ENCODE results near the gene DNAL4.

Gene DNAL4

DNA sequence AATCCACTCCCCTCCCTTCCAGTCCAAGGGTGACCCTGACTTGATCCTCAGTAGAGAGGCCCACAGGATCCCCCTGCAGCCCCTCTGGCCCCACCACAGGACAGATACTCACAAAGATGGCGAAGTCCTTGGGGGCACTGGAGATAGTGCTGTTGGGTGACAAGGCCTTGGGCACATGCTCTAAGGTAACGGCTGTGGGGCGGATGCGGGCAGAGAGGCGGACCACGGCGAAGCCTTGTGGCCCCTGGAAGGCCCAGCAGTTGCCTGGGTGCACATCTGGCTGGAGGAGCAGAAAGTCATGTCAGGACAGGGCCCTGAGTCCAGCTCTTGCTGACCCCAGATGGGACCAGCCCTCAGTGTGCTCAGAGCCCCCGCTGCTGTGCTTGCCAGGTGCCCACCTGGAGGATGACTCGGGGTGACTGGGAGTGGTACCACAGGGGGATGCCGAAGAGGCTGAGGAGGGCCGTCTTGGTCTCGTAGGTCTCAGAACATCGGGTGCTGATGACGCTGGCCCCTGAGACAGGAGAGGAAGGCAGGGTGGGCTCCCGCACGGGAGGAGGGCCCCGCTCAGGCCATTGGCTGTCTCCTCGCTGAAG is 55.4 kb downstream of the DNAL4 start:
- Histone ChIP-seq H3K4me3 (ENCODE audit: low read length) (no peak overlapping the region), H2AFZ (ENCODE audit: low read depth, low read length) (no peak overlapping the region), H3K79me2 (ENCODE audit: low read length) (no peaks in the 10 kb centered on the region), H4K20me1 (ENCODE audit: insufficient read depth, low read length) (peaks cover 10% of the 10 kb centered on the region; the same call in 1 of the 2 replicates), H3K4me2 (ENCODE audit: low read length) (no peak overlapping the region), H3K4me1 (ENCODE audit: low read length) (no peaks in the 10 kb centered on the region), H3K27me3 (ENCODE audit: low read depth, low read length) (no peaks in the 10 kb centered on the region), H3K36me3 (replicated peaks; ENCODE audit: low read depth, low read length) (peaks cover 91% of the 10 kb centered on the region), H3K9me3 (ENCODE audit: insufficient read depth, low read length) (no peaks in the 10 kb centered on the region), H3K27ac (ENCODE audit: low read length) (no peak overlapping the region), H3K9ac (ENCODE audit: low read length) (no peak overlapping the region)
- TF ChIP-seq, protein P1, sequence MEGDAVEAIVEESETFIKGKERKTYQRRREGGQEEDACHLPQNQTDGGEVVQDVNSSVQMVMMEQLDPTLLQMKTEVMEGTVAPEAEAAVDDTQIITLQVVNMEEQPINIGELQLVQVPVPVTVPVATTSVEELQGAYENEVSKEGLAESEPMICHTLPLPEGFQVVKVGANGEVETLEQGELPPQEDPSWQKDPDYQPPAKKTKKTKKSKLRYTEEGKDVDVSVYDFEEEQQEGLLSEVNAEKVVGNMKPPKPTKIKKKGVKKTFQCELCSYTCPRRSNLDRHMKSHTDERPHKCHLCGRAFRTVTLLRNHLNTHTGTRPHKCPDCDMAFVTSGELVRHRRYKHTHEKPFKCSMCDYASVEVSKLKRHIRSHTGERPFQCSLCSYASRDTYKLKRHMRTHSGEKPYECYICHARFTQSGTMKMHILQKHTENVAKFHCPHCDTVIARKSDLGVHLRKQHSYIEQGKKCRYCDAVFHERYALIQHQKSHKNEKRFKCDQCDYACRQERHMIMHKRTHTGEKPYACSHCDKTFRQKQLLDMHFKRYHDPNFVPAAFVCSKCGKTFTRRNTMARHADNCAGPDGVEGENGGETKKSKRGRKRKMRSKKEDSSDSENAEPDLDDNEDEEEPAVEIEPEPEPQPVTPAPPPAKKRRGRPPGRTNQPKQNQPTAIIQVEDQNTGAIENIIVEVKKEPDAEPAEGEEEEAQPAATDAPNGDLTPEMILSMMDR (IDR thresholded peaks at IDR 0.05; ENCODE audit: low read depth, low read length): no peak
- TF ChIP-seq EZH2phosphoT487 (IDR thresholded peaks at IDR 0.05; ENCODE audit: low read depth): no peak

DNA sequence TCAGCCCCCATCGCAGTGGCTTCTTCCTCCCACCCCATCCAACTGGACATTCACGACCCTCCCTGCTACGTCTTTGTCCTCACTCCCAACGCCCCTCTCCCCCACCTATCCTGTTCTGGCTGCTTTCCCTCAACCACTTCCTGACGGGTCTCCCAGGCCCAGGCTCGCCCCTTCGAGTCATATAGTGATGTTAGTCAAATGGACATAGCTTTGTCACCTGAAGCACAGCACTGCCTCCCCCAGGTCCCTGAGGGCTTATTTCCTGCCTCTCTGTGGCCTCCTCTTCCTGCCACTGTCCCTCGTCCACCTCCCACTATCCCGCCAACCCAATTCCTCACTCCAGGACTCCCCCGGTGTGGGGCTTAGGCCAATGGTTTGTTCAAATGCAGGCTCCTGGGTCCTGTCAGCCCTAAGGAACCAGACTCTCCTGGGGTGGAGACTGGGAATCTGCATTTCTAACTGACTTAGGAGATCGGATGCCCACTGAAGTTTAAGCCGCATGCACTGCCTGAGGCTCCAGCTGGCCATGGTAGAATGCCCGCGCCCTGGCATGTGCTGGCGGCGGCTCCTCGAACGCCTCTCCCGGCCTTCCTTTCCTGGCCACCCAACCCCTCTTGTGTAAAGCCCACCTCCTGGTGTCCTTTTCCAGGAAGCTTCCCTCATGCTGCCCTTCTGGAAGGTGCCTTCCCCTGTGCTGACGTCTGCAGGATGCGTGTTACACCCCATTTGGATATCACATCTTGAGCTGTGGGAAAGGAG is 56.5 kb downstream of the DNAL4 start:
- H3K4me2 ChIP-seq (ENCODE audit: low read length): no peak overlapping the region
- TF ChIP-seq, protein P1 (IDR thresholded peaks at IDR 0.05; ENCODE audit: low read depth, low read length): no peak
- no peak for TF ChIP-seq EZH2phosphoT487 (IDR thresholded peaks at IDR 0.05; ENCODE audit: low read depth)
- no peaks in the 10 kb centered on the region for H3K79me2 ChIP-seq (ENCODE audit: low read length)
- no peaks in the 10 kb centered on the region for H3K27me3 ChIP-seq (ENCODE audit: low read depth, low read length)
- H3K4me3 ChIP-seq (ENCODE audit: low read length): no peak overlapping the region
- no peaks in the 10 kb centered on the region for H3K4me1 ChIP-seq (ENCODE audit: low read length)
- no peaks in the 10 kb centered on the region for H3K9me3 ChIP-seq (ENCODE audit: insufficient read depth, low read length)
- peaks cover 10% of the 10 kb centered on the region; the same call in 1 of the 2 replicates for H4K20me1 ChIP-seq (ENCODE audit: insufficient read depth, low read length)
- H3K27ac ChIP-seq (ENCODE audit: low read length): no peak overlapping the region
- no peak overlapping the region for H3K9ac ChIP-seq (ENCODE audit: low read length)
- H3K36me3 ChIP-seq (replicated peaks; ENCODE audit: low read depth, low read length): peaks cover 91% of the 10 kb centered on the region
- H2AFZ ChIP-seq (ENCODE audit: low read depth, low read length): no peak overlapping the region

DNA sequence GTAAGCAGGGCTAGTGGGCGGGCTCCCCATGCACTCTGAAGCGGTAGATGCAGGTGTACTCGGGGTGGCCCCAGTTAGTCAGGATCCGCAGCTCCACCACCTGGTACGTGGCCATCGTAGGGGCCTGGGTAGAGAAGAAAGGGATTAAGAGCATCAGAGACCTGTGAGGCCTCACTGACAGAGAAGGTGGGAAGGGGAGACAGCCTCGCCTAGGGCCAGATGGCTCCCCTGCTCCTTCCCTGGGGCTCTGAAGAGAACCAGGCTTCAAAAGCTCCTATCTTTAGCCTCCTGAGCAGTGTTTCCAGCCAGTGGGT is 57.7 kb downstream of the DNAL4 start:
- Histone ChIP-seq H3K4me2 (ENCODE audit: low read length) (no peak overlapping the region), H4K20me1 (ENCODE audit: insufficient read depth, low read length) (peaks cover 10% of the 10 kb centered on the region; the same call in 1 of the 2 replicates), H2AFZ (ENCODE audit: low read depth, low read length) (no peak overlapping the region), H3K79me2 (ENCODE audit: low read length) (no peaks in the 10 kb centered on the region), H3K9ac (ENCODE audit: low read length) (no peak overlapping the region), H3K27ac (ENCODE audit: low read length) (no peak overlapping the region), H3K9me3 (ENCODE audit: insufficient read depth, low read length) (no peaks in the 10 kb centered on the region), H3K4me3 (ENCODE audit: low read length) (no peak overlapping the region), H3K4me1 (ENCODE audit: low read length) (no peaks in the 10 kb centered on the region), H3K27me3 (ENCODE audit: low read depth, low read length) (no peaks in the 10 kb centered on the region), H3K36me3 (replicated peaks; ENCODE audit: low read depth, low read length) (peaks cover 88% of the 10 kb centered on the region)
- TF ChIP-seq, protein P1 (IDR thresholded peaks at IDR 0.05; ENCODE audit: low read depth, low read length): no peak
- TF ChIP-seq EZH2phosphoT487 (IDR thresholded peaks at IDR 0.05; ENCODE audit: low read depth): no peak

DNA sequence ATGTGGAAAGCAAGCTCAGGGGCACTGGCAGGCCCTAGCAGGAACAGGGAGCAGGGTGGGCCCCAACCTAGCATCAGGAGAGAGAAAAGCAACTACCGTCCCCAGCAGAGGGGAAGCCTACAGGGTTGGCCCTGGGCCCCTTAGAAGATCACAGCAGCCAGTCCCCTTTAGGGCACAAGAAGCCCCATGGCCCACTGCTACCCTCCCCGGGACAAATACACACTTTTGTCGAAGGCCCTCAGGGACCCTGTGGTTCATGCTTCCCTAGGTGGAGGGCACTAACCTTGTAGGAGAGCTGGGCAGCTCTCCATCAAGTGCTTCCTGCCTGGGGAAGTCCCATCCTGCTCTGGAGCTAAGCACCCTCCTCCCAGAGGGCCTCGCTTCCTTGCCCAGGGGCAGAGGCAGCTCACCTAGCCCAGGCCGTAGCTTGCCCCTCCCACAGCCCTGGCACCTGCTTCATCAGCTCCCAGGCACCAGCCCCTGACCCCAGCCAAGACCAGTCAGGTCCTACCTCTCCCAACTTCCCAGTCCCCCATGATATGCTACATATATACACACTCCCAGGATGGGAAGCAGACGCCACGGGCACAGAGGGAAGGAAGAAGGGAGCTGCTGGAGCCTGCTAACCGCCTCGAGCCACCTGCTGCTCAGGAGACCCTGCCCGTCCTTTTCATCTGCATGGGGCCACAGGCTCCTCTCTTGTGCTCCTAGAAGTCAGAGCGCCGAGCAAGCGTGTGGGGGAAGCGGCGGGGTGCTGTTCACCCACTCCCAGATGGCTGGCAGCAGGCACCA is 58.3 kb downstream of the DNAL4 start:
- Histone ChIP-seq H3K9me3 (ENCODE audit: insufficient read depth, low read length) (no peaks in the 10 kb centered on the region), H3K36me3 (replicated peaks; ENCODE audit: low read depth, low read length) (peaks cover 85% of the 10 kb centered on the region), H3K79me2 (ENCODE audit: low read length) (no peaks in the 10 kb centered on the region), H3K9ac (ENCODE audit: low read length) (no peak overlapping the region), H3K4me3 (ENCODE audit: low read length) (no peak overlapping the region), H4K20me1 (ENCODE audit: insufficient read depth, low read length) (peaks cover 10% of the 10 kb centered on the region; the same call in 1 of the 2 replicates), H2AFZ (ENCODE audit: low read depth, low read length) (no peak overlapping the region), H3K4me2 (ENCODE audit: low read length) (no peak overlapping the region), H3K4me1 (ENCODE audit: low read length) (no peaks in the 10 kb centered on the region), H3K27me3 (ENCODE audit: low read depth, low read length) (no peaks in the 10 kb centered on the region), H3K27ac (ENCODE audit: low read length) (no peak overlapping the region)
- no peak for TF ChIP-seq EZH2phosphoT487 (IDR thresholded peaks at IDR 0.05; ENCODE audit: low read depth)
- TF ChIP-seq, protein P1 (IDR thresholded peaks at IDR 0.05; ENCODE audit: low read depth, low read length): no peak

Data from OCI-LY3 (cell line).